Measurements from ENCODE around the gene MIPOL1.

Gene MIPOL1

DNA sequence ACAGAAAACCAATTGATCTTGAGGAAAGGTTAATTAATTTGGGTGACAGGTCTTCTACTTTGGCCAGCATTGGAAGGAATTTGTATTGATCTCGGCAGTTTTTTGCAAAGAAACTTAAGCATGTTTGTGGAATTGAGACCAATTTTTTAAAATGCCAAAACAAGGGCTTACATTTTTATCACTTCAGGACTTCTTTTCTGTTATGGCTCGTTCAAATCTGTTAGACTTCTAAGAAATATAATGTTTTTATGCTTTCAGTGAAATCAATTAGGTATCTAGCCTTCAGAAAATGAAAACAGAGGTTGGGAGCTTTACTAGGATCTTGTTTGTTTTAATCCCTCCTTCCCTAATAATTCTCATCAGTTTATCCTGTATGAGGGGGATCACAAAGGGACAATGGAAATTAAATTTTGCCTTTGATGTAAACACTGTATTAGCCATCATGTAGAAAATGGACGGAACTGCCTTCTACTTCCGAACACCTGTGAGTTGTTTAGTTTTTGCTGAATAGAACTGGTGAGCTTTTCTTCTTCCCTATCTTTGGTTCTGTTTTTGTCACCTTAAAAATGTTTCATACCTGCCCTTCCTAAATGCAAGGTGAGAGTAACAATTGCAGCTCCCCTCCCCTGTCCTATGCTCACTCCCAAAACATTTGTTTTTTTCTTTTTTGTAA lies 389.5 kb downstream of the MIPOL1 start:
- DNase-seq (ENCODE audit: low spot score) = no peak

GRCh38 chr14:37587881-37588666 lies 390.3 kb downstream of the MIPOL1 start:
- no peak for DNase-seq (ENCODE audit: low spot score)

- DNase-seq (ENCODE audit: low spot score) = no peak
These were observed 390.9 kb downstream of the MIPOL1 start for GRCh38 chr14:37588667-37588955.

DNA sequence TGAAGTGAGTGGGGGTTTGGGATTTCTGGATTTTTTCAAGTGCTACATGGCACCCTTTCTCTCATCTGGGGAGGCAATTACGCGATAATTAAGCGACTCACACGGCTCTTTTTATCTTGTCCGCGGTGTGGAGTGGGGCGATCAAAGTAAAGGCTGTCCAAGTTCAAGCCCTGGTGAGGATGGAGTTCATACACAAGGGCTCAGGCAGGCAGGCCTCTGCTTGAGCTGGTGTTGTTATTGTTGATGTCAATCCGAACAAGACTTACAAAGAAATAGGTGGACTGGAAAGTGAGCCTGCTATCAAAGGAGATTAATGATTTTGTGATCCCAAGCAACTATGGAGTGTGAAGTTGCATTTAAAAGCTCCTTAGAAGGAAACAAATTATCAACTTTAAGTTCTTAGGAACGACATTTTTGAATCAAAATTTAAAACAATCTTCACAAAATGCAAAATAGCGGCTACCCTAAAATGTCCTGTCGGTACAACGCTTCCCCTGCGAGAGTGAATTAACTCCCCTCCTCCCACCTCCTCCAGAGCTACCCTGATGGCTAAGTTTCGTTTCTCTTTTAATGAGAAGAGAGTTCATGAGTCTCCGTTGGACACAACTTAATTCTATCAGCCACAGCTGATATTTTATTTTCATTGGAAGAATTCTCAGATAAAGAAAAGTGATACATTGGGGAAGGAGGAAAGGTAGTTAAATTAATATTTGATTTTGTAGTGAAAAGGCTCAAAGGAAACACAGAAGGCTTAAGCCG lies 391.4 kb downstream of the MIPOL1 start:
- DNase-seq (ENCODE audit: low spot score) = no peak

- no peak for DNase-seq (ENCODE audit: low spot score)
These were observed 392.1 kb downstream of the MIPOL1 start for GRCh38 chr14:37589715-37590427.

DNA sequence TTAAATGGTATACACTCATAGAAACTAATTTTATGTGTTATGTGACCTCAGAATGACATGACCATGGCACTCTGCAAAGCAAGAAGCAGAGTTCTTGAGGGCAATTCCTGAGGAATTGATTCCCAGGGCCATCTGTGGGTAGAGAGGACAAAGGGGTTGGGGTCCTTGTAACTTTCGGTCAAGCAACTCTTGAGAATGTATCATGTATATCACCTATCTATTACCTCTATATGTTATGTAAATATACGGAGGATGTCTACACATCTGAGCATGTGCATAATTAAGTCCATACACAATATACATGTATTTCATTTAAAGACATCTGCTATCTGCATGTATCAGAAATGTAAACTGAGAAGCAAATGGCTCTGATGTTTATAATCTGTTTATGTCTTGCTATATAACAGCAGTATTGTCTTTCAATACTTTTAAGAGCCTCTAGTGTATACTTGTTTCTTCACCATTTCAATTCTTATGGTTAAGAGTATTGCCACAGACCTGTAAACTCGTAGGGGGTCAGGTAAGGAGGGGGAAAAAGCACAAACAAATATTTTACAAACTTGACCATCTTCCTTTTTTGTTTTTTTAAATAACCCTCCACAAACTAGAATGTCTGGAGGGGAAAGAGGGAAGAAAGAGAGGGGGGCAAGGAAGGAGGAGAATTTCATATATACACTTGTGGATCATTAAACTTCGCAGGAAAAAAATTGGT lies 392.8 kb downstream of the MIPOL1 start:
- DNase-seq (ENCODE audit: low spot score) = no peak

DNA sequence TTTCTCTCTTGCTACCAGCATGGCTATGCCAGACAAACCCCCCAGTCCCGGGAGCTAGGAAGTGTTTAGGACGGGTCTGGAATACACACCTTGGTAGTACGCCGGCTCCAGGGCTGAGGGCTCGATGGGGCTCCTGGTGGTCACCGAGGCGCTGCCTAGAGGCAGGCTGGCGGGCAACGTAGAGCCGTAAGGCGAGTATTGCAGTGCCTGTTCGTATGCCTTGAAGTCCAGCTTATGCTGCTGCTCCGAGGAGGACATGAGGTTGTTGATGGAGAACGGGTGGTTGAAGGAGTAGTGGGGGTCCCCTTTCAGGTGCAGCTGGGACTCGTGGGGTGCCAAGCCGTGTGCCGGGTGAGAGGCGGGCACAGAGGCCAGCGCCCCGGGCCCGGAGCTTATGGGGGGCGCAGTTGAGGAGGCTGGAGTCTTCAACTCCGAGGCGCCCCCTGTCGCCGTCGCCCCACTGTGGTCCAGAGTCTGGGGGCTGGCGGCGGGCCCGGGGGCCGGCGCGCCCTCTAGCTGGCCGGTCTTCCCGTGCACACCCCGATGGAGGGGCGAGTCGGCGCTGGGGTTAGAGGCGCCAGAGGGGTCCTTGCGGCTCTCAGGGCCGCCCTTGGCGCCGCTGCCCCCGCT lies 393.7 kb downstream of the MIPOL1 start:
- no peak for DNase-seq (ENCODE audit: low spot score)

DNA sequence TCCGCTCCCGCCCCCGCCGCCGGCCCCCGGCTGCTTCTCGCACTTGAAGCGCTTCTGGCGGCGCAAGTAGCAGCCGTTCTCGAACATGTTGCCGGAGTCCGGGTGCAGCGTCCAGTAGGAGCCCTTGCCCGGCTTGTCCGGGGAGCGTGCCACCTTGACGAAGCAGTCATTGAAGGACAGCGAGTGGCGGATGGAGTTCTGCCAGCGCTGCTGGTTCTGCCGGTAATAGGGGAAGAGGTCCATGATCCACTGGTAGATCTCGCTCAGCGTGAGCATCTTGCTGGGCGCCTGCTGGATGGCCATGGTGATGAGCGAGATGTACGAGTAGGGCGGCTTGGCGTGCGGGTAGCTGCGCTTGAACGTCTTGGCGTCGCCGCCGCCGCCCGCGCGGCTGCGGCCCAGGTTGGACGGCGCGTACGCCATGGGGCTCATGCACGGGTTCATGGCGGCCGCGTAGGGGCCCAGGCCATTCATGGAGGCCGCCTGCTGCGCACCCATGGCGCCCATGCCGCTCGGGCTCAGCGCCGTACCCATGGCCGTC lies 394.3 kb downstream of the MIPOL1 start:
- DNase-seq (ENCODE audit: low spot score) = no peak

DNA sequence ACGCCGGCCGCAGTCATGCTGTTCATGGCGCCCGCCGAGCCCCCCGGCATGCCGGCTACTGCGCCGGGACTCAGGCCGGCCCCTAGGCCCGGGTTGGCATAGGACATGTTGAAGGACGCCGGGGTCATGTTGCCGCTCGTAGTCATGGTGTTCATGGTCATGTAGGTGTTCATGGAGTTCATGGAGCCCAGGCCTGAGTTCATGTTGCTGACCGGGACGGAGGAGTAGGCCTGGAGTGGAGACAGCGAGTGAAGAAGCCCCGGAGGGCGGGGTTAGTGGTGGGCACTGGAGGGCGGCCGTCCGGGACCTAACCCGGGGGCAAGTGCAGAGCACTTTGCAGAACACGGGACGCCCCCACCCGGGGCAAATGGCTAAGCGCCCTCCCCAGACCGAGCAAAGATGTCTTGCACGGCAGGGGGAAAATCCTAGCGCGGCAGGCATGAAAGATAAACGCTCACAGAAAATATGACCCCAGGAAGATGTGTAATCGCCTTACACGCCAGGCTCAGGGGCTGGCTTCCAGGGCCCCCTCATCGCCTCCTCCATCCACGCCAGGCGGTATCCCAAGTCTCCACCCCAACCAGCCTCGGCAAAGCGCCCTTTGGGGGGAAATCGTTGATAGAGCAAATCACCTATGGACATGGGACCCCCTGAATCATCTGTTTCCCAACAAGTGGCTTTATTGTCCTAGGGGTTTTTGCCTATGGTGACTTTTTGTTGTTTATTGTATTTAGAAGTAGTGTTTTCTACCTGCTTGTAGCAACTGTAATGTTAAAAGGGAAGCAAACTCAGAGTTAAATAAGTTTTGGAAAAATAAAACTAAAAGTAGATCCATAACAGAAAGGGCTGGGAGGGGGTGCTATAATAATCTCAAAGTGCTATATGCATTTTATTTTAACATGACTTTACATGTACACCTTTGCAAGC lies 395.0 kb downstream of the MIPOL1 start:
- DNase-seq (ENCODE audit: low spot score) = no peak

DNA sequence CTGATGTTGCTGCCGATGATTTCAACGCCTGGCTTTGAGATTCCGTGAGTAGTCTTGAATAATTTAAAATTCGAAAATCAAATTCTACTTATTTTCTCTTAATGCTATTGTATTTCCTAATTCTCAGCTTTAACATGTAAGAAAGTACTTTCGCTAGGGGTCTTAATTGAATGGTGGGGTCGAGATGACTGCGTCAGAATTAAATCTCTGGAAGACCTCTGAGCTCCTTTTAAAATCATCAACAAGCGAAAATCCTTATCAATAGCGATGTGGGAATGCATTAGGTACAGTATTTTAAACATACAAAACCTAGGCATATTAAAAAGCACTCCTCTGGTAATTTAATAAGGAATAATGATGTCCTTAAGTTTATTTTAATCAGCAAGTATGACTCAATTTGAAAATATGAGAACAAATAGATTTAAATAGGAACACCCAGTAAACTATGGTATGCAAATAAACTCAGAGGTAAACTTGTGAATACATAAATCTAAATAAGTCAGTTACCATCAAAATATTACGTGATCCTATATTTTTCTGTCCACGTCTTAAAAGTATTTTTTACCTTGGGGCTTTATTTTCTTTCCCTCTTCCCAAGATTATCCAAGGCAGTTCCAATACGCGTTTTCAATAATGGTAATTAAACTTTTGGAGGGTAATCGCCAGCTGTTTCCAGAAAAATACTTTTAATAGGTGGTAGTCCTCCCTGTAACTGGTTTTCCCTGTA lies 395.9 kb downstream of the MIPOL1 start:
- DNase-seq (ENCODE audit: low spot score) = no peak

DNA sequence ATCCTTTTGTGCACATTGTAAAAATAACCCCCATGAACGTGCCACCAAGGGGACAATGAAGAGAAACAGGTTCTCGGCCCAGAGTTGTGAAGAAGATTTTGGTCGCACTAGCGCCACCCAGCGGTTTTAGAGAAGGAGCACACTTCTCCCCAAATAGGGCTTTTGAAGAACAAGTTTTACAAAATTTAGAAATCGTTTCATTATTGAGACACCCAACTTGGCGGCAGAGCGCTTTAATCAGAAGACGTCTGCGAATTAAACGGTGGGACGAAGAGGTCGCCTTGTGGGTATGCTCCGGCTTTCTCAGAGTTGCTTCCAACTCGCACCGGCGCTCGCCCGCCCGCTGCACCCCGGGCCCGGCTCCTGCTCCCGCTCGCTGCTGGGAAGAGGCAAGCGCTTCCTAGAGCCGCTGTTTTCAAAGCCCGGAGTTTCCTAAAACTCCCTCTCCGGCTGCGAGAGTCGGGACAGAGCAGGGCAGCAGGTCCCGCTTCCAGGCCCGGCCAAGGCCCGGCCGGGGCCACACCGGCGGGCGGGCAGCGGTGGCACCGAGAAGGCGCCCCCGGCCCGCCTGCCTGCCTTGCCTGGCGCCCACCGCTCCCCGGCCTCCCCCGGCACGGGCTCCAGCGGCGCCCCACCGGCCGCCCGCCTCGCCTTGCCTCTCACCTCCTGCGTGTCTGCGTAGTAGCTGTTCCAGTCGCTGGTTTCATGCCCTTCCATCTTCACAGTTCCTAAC lies 396.7 kb downstream of the MIPOL1 start:
- DNase-seq (ENCODE audit: low spot score) = peak; percentile 74

- DNase-seq (ENCODE audit: low spot score) = no peak
These were observed 397.5 kb downstream of the MIPOL1 start, which contains the start of the genes FOXA1 and TTC6 for GRCh38 chr14:37594971-37595808. TSS of gene FOXA1 (minus strand) at chr14:37595249. CDS start at chr14:37594972, 277 bp downstream. TSS of gene TTC6 (plus strand) at chr14:37595629. CDS start at chr14:37622065, 26,436 bp downstream.

DNA sequence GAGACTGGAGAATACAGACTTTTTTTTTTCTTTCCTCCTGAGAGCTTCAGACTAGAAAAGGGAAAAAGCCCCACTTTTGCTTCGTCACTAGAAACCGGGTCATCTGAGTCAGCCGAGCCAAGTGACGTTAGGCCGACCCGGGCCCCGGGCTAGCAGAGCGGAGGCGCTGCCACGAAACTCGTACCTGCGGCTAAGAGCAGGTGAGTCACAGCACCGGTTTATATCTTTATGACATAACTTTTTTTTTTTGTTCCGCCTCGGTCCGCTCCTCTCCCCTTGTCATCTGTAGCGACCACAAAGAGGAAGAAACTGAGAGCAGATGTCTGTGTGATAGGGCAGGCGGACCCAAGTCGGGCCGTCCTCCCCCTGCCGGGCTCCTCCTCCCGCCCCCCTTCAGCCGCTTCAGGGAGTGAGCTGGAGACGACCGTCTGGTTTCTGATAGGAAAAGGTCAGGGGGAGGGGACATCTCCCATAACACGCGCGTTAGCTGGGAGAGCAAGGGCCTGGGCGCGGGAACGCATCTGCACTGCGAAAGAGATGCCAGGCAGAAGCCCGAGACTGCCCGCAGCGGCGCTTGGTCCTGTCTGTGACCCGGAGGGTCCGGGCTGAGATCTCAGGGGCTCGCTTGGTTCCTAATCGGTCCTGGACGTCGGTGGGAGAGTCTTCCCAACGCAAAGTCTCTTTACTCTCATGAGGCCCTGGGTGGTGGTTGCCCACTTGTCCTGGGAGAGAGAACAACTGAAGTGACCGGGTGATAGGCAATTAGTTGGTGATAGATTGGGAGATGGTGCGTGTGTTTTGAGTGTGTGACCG lies 398.3 kb downstream of the MIPOL1 start:
- DNase-seq (ENCODE audit: low spot score) = no peak

DNA sequence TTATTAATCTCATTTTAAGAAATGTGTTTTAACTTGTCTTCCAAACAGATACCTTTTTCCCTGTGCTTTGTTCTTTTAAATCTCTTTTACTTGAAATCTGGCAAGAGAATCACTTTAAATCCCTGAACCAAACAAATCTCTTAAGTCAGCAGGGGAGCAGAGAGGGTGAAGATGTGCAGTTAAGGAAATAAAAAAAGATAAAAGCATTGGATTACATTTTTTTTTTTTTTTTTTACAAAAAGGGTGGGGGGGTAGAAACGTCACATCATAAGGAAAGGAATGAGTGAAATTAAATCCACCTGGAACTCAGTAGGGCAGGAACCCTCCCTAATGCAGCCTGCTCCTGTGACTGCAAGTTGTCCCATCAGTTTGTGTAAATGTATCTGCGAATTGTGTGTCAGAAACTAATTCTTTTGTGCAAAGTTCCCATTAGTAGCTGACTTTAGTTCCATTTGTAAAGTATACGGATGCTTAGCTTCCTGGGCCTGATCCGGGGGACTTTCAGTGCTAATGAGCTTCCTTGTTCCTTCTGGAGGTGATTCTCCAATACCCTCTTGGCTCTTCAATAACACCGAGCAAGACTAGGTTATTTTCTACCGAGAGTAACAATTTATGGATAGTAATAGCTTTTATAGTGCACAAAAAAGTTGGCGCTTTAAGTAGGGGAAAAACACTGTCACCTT lies 399.2 kb downstream of the MIPOL1 start:
- no peak for DNase-seq (ENCODE audit: low spot score)

- DNase-seq (ENCODE audit: low spot score) = no peak
These were observed 399.8 kb downstream of the MIPOL1 start for GRCh38 chr14:37597538-37597913.

Measured in hepatic stellate cell (primary cell).